Measurements from ENCODE around the gene CAPZB.

DNA sequence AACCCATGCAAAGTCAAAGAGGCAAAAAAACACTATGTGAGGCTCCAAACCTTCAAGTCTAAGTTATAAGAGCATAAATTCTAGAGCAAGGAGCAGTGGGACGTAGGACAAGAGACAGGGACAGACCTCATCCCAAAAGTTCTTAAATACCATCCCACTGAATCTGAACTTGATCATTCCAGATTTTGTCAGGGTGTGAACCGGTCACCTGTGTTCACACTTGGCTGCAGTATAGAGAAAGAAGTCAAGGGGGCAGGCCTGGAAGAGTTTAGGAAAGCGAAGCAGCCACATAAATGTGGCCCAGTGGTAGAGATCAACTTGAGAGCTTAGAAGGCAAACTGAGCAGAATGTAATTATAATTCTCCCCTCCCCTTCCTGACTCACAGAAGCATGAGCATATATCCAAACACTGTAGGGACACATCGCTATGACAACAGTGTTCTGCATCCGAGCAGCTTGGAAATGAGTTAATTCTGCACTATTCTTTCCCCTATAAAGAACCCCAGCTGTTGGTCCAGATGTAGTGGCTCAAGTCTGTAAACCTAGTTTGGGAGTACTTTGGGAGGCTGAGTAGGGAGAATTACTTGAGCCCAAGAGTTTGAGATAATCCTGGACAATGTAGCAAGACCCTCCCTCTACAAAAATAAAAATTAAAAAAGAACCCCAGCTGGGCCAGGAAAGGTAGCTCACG lies 176.1 kb downstream of the CAPZB start:
- TF ChIP-seq NPAS2 (CRISPR knock-in tag; IDR thresholded peaks at IDR 0.05; ENCODE audit: borderline replicate concordance) (no peak), EP300 (IDR thresholded peaks at IDR 0.05) (no peak), CTCF (IDR thresholded peaks at IDR 0.05) (no peak), POLR2A (IDR thresholded peaks at IDR 0.05; ENCODE audit: low read length) (no peak), KDM1A (IDR thresholded peaks at IDR 0.05; ENCODE audit: low read depth) (no peak), REST (IDR thresholded peaks at IDR 0.05) (no peak), CHD2 (IDR thresholded peaks at IDR 0.05; ENCODE audit: low read length, partially characterized antibody) (no peak), RFX5 (IDR thresholded peaks at IDR 0.05) (no peak), ELK1 (IDR thresholded peaks at IDR 0.05; ENCODE audit: low read depth, low read length) (no peak), RAD21 (conservative IDR thresholded peaks at IDR 0.05 in 1 of 2, IDR thresholded peaks at IDR 0.05 in 1 of 2) (no peak)

All from A549 (cell line).